Prostate gland (tissue), 2 donors: ENCODE measurements around the gene PALLD.

Source experiments
- CTCF ChIP-seq, 4 experiments: fragments of 200-600 bp in 2 of 4; fragments of 450-650 bp in 2 of 4; sonication (generic) in 2 of 4; IDR thresholded peaks; 1 replicate in 3 of 4; 2 replicates in 1 of 4; pipeline ENCODE4 v1.5.1; 2016 to 2019; ENCODE audit warnings: antibody characterized with exemption in 4 of 4, mild to moderate bottlenecking in 2 of 4, moderate library complexity in 2 of 4
- POLR2A ChIP-seq: fragments of 450-650 bp; IDR thresholded peaks from one replicate; pipeline ENCODE4 v1.6.1; 2016; ENCODE audit warnings: antibody characterized with exemption, mild to moderate bottlenecking
- POLR2AphosphoS5 ChIP-seq: sonication (generic); formaldehyde crosslinking; IDR thresholded peaks from one replicate; pipeline ENCODE4 v1.6.1; 2017; ENCODE audit warnings: antibody characterized with exemption

GRCh38 chr4:168609369-168609768, 112.5 kb downstream of the PALLD start:
- TF ChIP-seq CTCF (IDR thresholded peaks at IDR 0.05) (no peak), POLR2A (no peak), POLR2AphosphoS5 (no peak)
